Testis (tissue), 3 donors: Measurements from ENCODE around the gene HSPG2. TPM values are rescaled to one million over a fixed set of nuclear protein-coding genes. Genes with fewer than 3 reads are reported as not detected.

Source experiments
- DNase-seq: peaks from one replicate; pipeline ENCODE4 v3.0.0-alpha.2; 2019
- H3K27ac ChIP-seq, 2 donors: fragments of 200-600 bp; sonication (generic); one replicate each; pipeline ENCODE4 v1.5.1; 2019
- H3K27me3 ChIP-seq: fragments of 200-600 bp; sonication (generic); one replicate; pipeline ENCODE4 v1.5.1; 2019
- H3K36me3 ChIP-seq: fragments of 200-600 bp; sonication (generic); one replicate; pipeline ENCODE4 v1.5.1; 2017; ENCODE audit warnings: low read depth; ENCODE audit errors: missing control alignments
- H3K4me1 ChIP-seq: fragments of 200-600 bp; sonication (generic); one replicate; pipeline ENCODE4 v1.5.1; 2019
- H3K4me3 ChIP-seq, 2 donors: fragments of 200-600 bp; sonication (generic); one replicate each; pipeline ENCODE4 v1.5.1; 2017 to 2019
- H3K9me3 ChIP-seq: fragments of 200-600 bp; sonication (generic); one replicate; pipeline ENCODE4 v1.5.1; 2017
- CTCF ChIP-seq, 3 experiments: fragments of 450-650 bp in 2 of 3; fragments of 200-600 bp in 1 of 3; sonication (generic) in 1 of 3; IDR thresholded peaks; one replicate each; pipeline ENCODE4 v1.5.1; 2016 to 2019; ENCODE audit warnings: antibody characterized with exemption in 3 of 3, mild to moderate bottlenecking in 2 of 3, moderate library complexity in 1 of 3
- POLR2A ChIP-seq: fragments of 450-650 bp; IDR thresholded peaks from one replicate; pipeline ENCODE4 v1.6.1; 2017; ENCODE audit warnings: antibody characterized with exemption, mild to moderate bottlenecking, moderate library complexity
- WGBS, 2 donors: methylation state at CpG; one replicate each; pipeline ENCODE4 v1.1.5; 2018; 5-methylcytosine and 5-hydroxymethylcytosine counted together
- intact Hi-C: fragments of 100-400 bp; cut with DNase I; formaldehyde crosslinking; loops from one replicate; pipeline ENCODE4 v1.15.1; 2023; ENCODE audit warnings: low total_unique reads
- polyA plus RNA-seq: library from polyadenylated mRNA; stranded (reverse); fragments of 350-450 nt; fragmentation: Illumina TruSeq; extraction: RNeasy Lipid Tissue Mini Kit (QIAGEN cat#74804); gene quantifications from one replicate; pipeline ENCODE4 v1.2.3, GENCODE V29; 2014; ENCODE audit warnings: low read depth, low replicate concordance; ENCODE audit not compliant: insufficient read depth
- total RNA-seq, 2 donors: library from RNA; depleted of rRNA; stranded (reverse); fragments of >200 nt; gene quantifications; one replicate each; pipeline ENCODE4 v1.2.3, GENCODE V29; 2016

HSPG2 gene
- total and polyA plus RNA-seq, 3 donors from 2014 or later = 51.8 to 72.1 (median 54.2) TPM

GRCh38 chr1:21848524-21849174 is 88.5 kb downstream of the HSPG2 start:
- no peak for DNase-seq
- intact Hi-C loops = no loop called here
- Histone ChIP-seq H3K27ac (no peak overlapping the region), H3K4me1 (no peaks in the 10 kb centered on the region), H3K36me3 (no peaks in the 10 kb centered on the region), H3K27me3 (no peaks in the 10 kb centered on the region), H3K4me3 (no peak overlapping the region), H3K9me3 (no peaks in the 10 kb centered on the region)
- TF ChIP-seq POLR2A = no peak
- TF ChIP-seq CTCF (IDR thresholded peaks at IDR 0.05) = no peak
- WGBS, 2 donors = 81 to 98% methylated on average over 3 to 17 of the region's 17 CpGs

GRCh38 chr1:21847223-21848205 is 89.6 kb downstream of the HSPG2 start:
- Histone ChIP-seq H3K27ac (no peak overlapping the region), H3K27me3 (no peaks in the 10 kb centered on the region), H3K4me1 (no peaks in the 10 kb centered on the region), H3K9me3 (no peaks in the 10 kb centered on the region), H3K4me3 (no peak overlapping the region), H3K36me3 (no peaks in the 10 kb centered on the region)
- WGBS, 2 donors = 91 to 92% methylated on average over 5 to 47 of the region's 47 CpGs
- no peak for DNase-seq
- intact Hi-C loops = no loop called here
- no peak for TF ChIP-seq CTCF (IDR thresholded peaks at IDR 0.05)
- TF ChIP-seq POLR2A = no peak

GRCh38 chr1:21845646-21846641 is 91.2 kb downstream of the HSPG2 start:
- H3K9me3 ChIP-seq = no peaks in the 10 kb centered on the region

More at GRCh38 chr1:21845646-21846641, 91.2 kb downstream of the HSPG2 start:
- Histone ChIP-seq H3K36me3 (no peaks in the 10 kb centered on the region), H3K4me3 (no peak overlapping the region), H3K4me1 (no peaks in the 10 kb centered on the region), H3K27me3 (no peaks in the 10 kb centered on the region), H3K27ac (no peak overlapping the region)
- TF ChIP-seq POLR2A = no peak
- TF ChIP-seq CTCF (IDR thresholded peaks at IDR 0.05) = no peak
- intact Hi-C loops = no loop called here
- WGBS, 2 donors = 82 to 91% methylated on average over 15 to 32 of the region's 33 CpGs
- no peak for DNase-seq
